OCI-LY3 (cell line): ENCODE data around the gene RPL41.

Experiments
- CTCF ChIP-seq: fragments of 200-600, 300-600 bp; sonication (generic); IDR thresholded peaks from 2 replicates; pipeline ENCODE4 v1.5.1; 2014; ENCODE audit warnings: antibody characterized with exemption, low read length, low read depth
- EZH2phosphoT487 ChIP-seq: fragments of 200-600 bp; shearing (Covaris generic); IDR thresholded peaks from 2 replicates; pipeline ENCODE4 v1.6.1; 2018; ENCODE audit warnings: antibody characterized with exemption, mixed run types, low read depth

DNA sequence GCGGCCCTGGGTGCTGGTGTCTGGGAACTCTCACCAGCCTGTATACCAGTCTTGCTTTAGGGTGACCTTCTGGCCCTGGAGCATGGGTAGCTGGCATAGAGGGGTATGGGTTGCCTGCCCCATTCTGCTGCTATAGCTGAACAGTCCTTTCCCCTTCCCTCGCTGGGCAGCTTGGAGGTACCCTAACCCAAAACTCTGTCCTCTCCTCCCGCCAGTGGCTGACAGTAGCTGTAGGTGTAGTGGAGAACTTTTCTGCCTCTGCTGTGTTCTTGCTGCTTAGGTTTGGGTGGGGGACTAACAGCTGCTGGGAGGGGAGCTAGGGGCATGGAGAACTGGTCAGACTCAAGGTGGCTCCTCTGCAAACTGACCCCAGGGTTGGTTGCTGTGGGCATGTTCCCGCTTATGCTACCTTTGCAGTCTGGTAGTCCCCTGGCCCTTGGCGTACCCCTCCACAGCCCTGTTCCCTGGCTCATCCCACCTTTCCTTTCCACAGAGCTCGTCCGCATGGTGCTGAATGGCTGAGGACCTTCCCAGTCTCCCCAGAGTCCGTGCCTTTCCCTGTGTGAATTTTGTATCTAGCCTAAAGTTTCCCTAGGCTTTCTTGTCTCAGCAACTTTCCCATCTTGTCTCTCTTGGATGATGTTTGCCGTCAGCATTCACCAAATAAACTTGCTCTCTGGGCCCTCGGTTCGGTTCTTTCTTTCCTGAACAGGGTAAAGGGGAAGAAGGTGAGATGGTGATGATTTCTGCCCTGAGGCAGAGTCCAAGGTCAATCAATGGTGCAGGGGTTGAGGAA is 44.7 kb downstream of the RPL41 start:
- TF ChIP-seq CTCF (no peak), EZH2phosphoT487 (no peak)
